Activated naive CD4-positive, alpha-beta T cell treated with anti-CD3 and anti-CD28 coated beads, Interleukin-2, amount 50 U/mL, for 72 hours (primary cell): ENCODE measurements around the gene ANK3. TPM values are rescaled to one million over a fixed set of nuclear protein-coding genes. Genes with fewer than 3 reads are reported as not detected.
A peak's percentile ranks its signal among the peaks of the same experiment; 100 is the strongest.

ENCODE experiments used
- ATAC-seq, 2 donors: fragments of 150-1000 bp; cut with Tn5 transposase; 2 replicates each; pipeline ENCODE4 v1.10.0; 2021; ENCODE audit warnings: mild to moderate bottlenecking in 2 of 2, moderate library complexity in 2 of 2
- DNase-seq, 2 donors: peaks; one replicate each; pipeline ENCODE4 v3.0.0; 2021 to 2022; ENCODE audit warnings: low spot score in 2 of 2
- H3K27ac Mint-ChIP-seq, 2 donors: one replicate each; pipeline ENCODE4 v1.8.0; 2022; ENCODE audit warnings: mild to moderate bottlenecking in 2 of 2, mixed read lengths in 2 of 2
- H3K36me3 Mint-ChIP-seq, 2 donors: one replicate each; pipeline ENCODE4 v1.8.0; 2022; ENCODE audit warnings: mixed read lengths in 2 of 2
- H3K9me3 Mint-ChIP-seq, 2 donors: one replicate each; pipeline ENCODE4 v1.8.0; 2022; ENCODE audit warnings: mixed read lengths in 2 of 2
- total RNA-seq, 2 donors: library from RNA; stranded (reverse); gene quantifications; one replicate each; pipeline ENCODE4 v1.2.3, GENCODE V29; 2022

ANK3 gene
- total RNA-seq, 2 donors from 2014 or later, result 50.5 to 53.7 TPM

DNA sequence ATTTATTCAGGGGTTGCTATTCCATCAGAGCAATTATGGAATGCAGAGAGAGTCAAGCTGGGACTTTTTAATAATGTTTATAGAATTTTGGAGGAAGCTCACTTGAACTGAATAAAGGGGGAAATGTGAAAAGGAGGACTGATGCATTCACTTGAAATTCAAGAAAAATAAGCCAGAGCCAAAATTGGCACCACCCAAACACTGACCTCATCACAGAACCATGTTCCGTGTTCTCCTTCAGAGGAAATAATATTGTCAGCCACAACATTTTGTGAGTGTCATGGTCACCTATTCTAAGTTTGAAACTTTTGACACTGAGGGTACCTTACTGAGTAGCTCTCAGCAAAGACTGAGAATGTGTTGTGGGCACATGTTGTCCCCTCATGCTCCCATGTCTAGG is 207.0 kb downstream of the ANK3 start:
- Mint-ChIP-seq H3K9me3 (no peaks in the 10 kb centered on the region), H3K36me3 (peaks cover 0 to 5% of the 10 kb centered on the region in 2 donors), H3K27ac (no peak overlapping the region)
- ATAC-seq (no peak), DNase-seq (no peak)

GRCh38 chr10:60176925-60177324 is 212.8 kb downstream of the ANK3 start:
- no peak for ATAC-seq
- Mint-ChIP-seq H3K36me3 (peaks cover 0 to 9% of the 10 kb centered on the region in 2 donors), H3K27ac (no peak overlapping the region), H3K9me3 (no peaks in the 10 kb centered on the region)
- no peak for DNase-seq

GRCh38 chr10:60175441-60175971 is 214.2 kb downstream of the ANK3 start:
- no peak for ATAC-seq
- Mint-ChIP-seq H3K9me3 (no peaks in the 10 kb centered on the region), H3K27ac (no peak overlapping the region), H3K36me3 (peaks cover 0 to 9% of the 10 kb centered on the region in 2 donors)
- no peak for DNase-seq

DNA sequence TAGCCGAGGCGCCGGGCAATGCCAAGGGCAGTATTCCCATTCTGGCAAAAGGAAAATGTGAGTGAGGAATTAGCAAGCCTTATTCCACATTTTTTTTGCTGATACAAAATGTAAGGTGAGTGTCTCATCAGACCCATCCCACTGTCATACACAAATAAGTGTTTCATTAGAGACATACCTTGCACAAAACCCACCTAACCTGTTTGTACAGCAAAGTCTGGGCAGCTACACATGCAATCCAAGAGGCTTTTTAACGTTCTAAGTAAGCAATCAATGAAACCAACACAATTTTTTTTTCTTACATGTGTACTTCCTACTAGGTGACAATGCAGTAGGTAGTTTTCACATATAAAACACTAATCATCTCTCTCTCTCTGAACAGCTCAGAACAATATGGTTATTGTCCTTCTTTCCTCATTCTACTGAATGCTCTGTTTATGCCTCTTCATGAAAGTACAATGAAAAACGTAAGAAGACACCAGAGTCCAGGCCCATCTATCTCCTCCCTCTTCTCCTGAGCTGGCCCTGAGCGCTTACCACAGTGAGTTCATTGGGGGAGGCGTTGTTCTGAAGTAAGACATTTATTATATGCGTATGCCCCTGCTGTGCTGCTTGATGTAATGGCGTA is 217.2 kb downstream of the ANK3 start:
- peaks cover 0 to 4% of the 10 kb centered on the region in 2 donors for H3K36me3 Mint-ChIP-seq
- no peak for ATAC-seq
- H3K9me3 Mint-ChIP-seq, result no peaks in the 10 kb centered on the region
- no peak for DNase-seq
- no peak overlapping the region for H3K27ac Mint-ChIP-seq

DNA sequence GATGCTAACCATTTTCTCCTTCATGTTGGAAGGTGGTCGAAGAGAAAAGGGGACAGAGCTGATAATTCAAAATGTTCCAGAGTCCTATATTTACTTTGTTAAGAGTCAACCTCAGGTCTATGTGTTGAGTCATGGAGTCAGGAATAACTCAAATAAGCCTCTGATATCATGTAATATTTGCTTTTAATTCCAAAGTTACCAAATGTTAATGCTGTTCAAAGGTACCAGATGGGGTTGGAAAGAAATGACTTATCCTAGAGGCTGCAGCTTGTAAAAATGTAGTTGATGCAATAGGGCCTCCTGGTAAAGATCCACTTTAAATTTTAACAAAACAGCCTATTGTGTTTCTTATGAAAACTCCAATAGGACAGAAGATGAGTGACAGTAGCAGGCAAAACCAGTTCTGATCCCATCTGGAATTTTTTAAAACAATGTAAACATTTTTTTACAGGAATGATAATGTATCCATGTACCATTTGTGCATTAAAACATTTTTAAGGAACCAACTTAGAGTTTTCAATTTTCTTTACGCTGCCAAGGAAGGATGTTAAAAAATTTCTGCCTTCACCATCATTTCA is 218.2 kb downstream of the ANK3 start:
- ATAC-seq (no peak), DNase-seq (no peak)
- Mint-ChIP-seq H3K27ac (no peak overlapping the region), H3K9me3 (no peaks in the 10 kb centered on the region), H3K36me3 (no peaks in the 10 kb centered on the region)

GRCh38 chr10:60170250-60170649 is 219.4 kb downstream of the ANK3 start:
- Mint-ChIP-seq H3K36me3 (no peaks in the 10 kb centered on the region), H3K27ac (no peak overlapping the region), H3K9me3 (no peaks in the 10 kb centered on the region)
- ATAC-seq (no peak), DNase-seq (no peak)

DNA sequence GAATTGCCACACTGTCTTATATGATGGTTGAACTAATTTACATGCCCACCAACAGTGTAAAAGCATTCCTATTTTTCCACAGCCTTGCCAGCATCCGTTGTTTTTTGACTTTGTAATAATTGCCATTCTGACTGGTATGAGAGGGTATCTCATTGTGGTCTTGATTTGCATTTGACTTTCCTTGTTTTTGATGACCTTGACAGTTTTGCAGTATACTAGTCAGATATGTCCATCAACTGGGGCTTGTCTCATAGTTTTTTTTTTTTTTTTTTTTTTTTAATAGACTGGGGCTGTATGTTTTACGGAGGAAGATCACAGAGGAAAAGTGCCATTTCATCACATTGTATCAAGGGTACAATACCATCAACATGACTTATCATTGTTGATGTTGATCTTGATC is 220.6 kb downstream of the ANK3 start:
- peaks cover 2 to 4% of the 10 kb centered on the region in 2 donors for H3K36me3 Mint-ChIP-seq
- DNase-seq, result no peak
- H3K9me3 Mint-ChIP-seq, result no peaks in the 10 kb centered on the region
- H3K27ac Mint-ChIP-seq, result no peak overlapping the region
- no peak for ATAC-seq

GRCh38 chr10:60167050-60167449 is 222.6 kb downstream of the ANK3 start:
- no peak overlapping the region for H3K27ac Mint-ChIP-seq
- peaks cover 0 to 5% of the 10 kb centered on the region in 2 donors for H3K9me3 Mint-ChIP-seq
- no peak for DNase-seq
- ATAC-seq, result no peak
- H3K36me3 Mint-ChIP-seq, result peaks cover 7 to 12% of the 10 kb centered on the region in 2 donors

GRCh38 chr10:60163786-60164185 is 225.9 kb downstream of the ANK3 start:
- no peak for DNase-seq
- no peak for ATAC-seq
- Mint-ChIP-seq H3K9me3 (peaks cover 0 to 12% of the 10 kb centered on the region in 2 donors), H3K36me3 (peaks cover 16 to 23% of the 10 kb centered on the region in 2 donors), H3K27ac (no peak overlapping the region)

DNA sequence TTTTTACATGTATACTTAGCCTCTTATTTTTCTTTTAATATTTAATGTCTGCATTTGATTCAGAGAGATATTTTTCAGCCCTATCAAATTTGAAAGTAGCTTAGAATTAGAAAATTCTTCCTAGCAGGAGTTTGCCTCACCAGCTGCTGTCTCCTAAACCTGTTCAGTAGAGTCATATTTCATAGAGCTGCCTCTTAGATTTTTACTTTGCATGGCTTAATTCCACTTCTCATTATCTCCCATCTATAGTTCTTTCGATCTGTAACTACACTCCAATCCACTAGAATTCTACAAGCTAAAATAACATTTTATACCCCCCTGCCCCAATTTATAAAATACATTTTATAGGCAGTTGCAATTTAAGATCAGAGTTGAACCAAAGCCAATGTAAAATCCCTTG is 227.0 kb downstream of the ANK3 start:
- ATAC-seq, result no peak
- H3K36me3 Mint-ChIP-seq, result peaks cover 23% of the 10 kb centered on the region in 2 donors
- H3K27ac Mint-ChIP-seq, result no peak overlapping the region
- DNase-seq, result no peak
- H3K9me3 Mint-ChIP-seq, result peaks cover 0 to 12% of the 10 kb centered on the region in 2 donors

- DNase-seq (no peak), ATAC-seq (no peak)
- Mint-ChIP-seq H3K9me3 (peaks cover 0 to 11% of the 10 kb centered on the region in 2 donors), H3K27ac (no peak overlapping the region), H3K36me3 (peaks cover 16 to 22% of the 10 kb centered on the region in 2 donors)
These were observed 233.6 kb downstream of the ANK3 start for GRCh38 chr10:60155943-60156683.

DNA sequence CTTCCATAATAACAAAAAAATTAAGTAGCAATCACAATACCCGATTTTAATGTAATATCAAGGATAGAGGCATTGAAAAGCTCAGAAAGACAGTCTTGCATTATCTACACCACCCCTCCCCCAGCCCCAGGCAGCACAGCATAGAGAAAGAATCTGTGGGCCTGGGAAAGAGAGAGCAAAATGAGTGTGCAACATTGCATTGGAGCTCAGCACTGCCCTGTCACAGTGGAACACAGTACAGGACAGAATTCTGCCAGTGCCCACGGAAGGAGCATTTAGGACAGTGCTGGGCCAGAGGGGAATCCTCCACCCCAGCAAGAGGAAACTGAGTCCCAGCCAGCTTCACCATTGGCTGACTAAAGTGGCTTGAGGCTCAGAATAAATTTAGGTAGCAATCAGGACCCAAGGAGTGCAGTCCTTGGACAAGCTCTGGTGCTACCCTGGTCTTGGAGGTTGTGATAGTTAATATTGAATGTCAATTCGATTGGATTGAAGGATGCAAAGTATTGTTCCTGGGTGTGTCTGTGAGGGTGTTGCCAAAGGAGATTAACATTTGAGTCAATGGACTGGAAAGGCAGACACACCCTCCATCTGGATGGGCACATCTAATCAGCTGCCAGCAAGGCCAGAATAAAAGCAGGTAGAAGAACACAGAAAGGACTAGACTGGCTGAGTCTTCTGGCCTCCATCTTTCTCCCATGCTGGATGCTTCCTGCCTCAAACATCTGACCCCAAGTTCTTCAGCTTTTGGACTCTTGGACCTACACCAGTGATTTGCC is 234.4 kb downstream of the ANK3 start:
- Mint-ChIP-seq H3K9me3 (peaks cover 0 to 5% of the 10 kb centered on the region in 2 donors), H3K27ac (no peak overlapping the region), H3K36me3 (peaks cover 16 to 17% of the 10 kb centered on the region in 2 donors)
- no peak for ATAC-seq
- no peak for DNase-seq

DNA sequence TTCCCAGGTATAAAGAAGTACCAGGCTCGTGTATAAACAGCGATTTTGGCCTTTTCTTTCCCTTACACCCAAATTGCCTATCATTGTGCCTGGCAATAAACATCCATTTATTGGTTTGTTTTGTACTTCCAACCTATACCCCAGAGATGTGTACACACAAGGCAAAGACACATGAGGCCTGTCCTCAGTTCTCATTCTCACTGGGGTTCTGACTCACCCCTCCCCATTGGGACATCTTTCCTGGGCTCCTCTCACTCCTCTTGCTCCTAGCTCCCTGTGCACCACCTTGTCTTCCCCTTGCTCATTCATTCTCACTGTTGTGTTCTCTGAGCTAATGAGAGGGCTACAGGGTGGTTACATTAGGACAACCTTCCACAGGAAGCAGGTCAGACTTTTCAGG is 240.7 kb downstream of the ANK3 start:
- ATAC-seq (no peak), DNase-seq (no peak)
- Mint-ChIP-seq H3K36me3 (peaks cover 9 to 20% of the 10 kb centered on the region in 2 donors), H3K27ac (no peak overlapping the region), H3K9me3 (peaks cover 0 to 4% of the 10 kb centered on the region in 2 donors)

DNA sequence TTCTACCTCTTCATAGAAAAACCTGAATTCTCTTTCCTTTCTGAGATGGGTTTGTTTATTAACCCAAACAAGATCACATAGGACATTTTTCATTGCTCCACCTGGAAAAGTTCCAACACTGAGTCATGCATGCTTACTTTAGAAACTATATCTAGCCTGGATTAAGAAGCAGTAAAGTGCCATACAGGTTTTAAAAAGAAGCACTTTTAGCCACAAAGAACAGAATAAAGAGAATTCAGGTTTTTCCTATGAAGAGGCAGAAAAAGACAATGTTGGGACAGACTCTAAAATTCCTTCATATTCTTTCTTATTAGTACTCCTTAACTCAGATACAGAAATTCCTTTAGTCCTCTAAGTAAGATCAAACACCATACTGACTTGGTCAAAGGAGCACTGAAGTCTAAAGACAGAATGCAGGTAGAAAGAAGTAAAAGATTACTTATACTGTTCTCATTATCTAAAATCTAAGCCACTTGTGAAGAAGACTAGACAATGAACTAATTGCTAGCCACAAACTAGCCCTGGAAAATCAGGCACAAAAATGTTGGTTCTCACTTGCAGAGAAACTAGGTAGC is 241.3 kb downstream of the ANK3 start:
- ATAC-seq (no peak), DNase-seq (no peak)
- H3K27ac Mint-ChIP-seq, result no peak overlapping the region
- peaks cover 9 to 25% of the 10 kb centered on the region in 2 donors for H3K36me3 Mint-ChIP-seq
- H3K9me3 Mint-ChIP-seq, result peaks cover 0 to 8% of the 10 kb centered on the region in 2 donors

DNA sequence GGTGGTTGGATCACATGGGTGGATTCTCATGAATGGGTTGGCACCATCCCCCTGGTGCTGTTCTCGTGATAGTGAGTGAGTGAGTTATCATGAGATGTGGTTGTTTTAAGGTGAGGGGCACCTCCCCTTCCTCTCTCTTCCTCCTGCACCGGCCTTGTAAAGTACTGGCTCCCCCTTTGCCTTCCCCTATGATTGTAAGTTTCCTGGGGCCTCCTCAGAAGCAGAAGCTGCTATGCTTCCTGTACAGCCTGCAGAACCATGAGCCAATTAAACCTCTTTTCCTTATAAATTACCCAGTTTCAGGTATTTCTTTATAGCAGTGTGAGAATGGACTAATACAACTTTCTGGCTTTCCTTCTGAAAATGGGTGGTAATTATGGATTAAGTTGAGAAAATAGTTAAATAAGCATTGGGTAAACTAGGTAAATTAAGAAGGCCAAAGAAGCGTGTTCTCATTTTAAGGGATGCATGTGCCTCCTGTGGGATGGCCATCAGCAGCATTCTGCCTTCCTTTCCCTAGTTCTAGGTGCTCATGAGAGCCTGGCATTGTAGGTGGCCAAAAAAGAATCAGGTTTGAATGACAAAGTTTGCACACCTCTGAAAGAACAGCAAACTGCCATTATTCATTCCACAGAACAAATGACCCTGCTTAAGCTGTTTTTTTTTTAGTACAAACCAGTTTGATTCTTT is 242.0 kb downstream of the ANK3 start:
- H3K9me3 Mint-ChIP-seq, result peaks cover 0 to 8% of the 10 kb centered on the region in 2 donors
- no peak for DNase-seq
- no peak overlapping the region for H3K27ac Mint-ChIP-seq
- no peak for ATAC-seq
- H3K36me3 Mint-ChIP-seq, result peaks cover 9 to 25% of the 10 kb centered on the region in 2 donors

GRCh38 chr10:60147025-60147424 is 242.7 kb downstream of the ANK3 start:
- peaks cover 9 to 25% of the 10 kb centered on the region in 2 donors for H3K36me3 Mint-ChIP-seq

More at GRCh38 chr10:60147025-60147424, 242.7 kb downstream of the ANK3 start:
- ATAC-seq (no peak), DNase-seq (no peak)
- peak overlapping the region in 1 of 2 donors; percentile 44 for H3K27ac Mint-ChIP-seq
- peaks cover 0 to 8% of the 10 kb centered on the region in 2 donors for H3K9me3 Mint-ChIP-seq
